Transverse colon (tissue), 4 donors: ENCODE measurements around the gene RCAN2. TPM values are rescaled to one million over a fixed set of nuclear protein-coding genes. Genes with fewer than 3 reads are reported as not detected.

Experiments
- DNase-seq: peaks from one replicate; pipeline ENCODE4 v3.0.0-alpha.2; 2019
- H3K27ac ChIP-seq, 4 donors: fragments of 200-600 bp; sonication (generic); 2 replicates each; pipeline ENCODE4 v1.5.1; 2016 to 2018; ENCODE audit warnings: inconsistent platforms in 4 of 4
- H3K27me3 ChIP-seq: fragments of 200-600 bp; sonication (generic); 2 replicates; pipeline ENCODE4 v1.5.1; 2017; ENCODE audit warnings: inconsistent platforms
- H3K36me3 ChIP-seq, 4 donors: fragments of 200-600 bp; sonication (generic); 2 replicates each; pipeline ENCODE4 v1.5.1; 2017 to 2019; ENCODE audit warnings: inconsistent platforms in 4 of 4
- H3K4me1 ChIP-seq, 4 donors: fragments of 200-600 bp; sonication (generic); 2 replicates each; pipeline ENCODE4 v1.5.1; 2017 to 2020; ENCODE audit warnings: inconsistent platforms in 4 of 4
- H3K4me3 ChIP-seq, 4 donors: fragments of 200-600 bp; sonication (generic); 1 replicate in 1 of 4; 2 replicates in 3 of 4; pipeline versions ENCODE4 v1.5.1 to v1.6.1; 2017 to 2019; ENCODE audit warnings: inconsistent platforms in 4 of 4
- H3K9me3 ChIP-seq, 2 donors: fragments of 200-600 bp; sonication (generic); 2 replicates each; pipeline ENCODE4 v1.5.1; 2017 to 2019; ENCODE audit warnings: inconsistent platforms in 2 of 2
- EP300 ChIP-seq: sonication (generic); formaldehyde crosslinking; IDR thresholded peaks from one replicate; pipeline ENCODE4 v1.6.1; 2017; ENCODE audit warnings: antibody characterized with exemption, low read depth
- POLR2A ChIP-seq: fragments of 450-650 bp; IDR thresholded peaks from one replicate; pipeline ENCODE4 v1.6.1; 2016; ENCODE audit warnings: antibody characterized with exemption, mild to moderate bottlenecking, moderate library complexity
- POLR2AphosphoS5 ChIP-seq, 3 donors: sonication (generic); formaldehyde crosslinking; IDR thresholded peaks; one replicate each; pipeline ENCODE4 v1.6.1; 2016; ENCODE audit warnings: antibody characterized with exemption in 3 of 3
- WGBS, 2 donors: methylation state at CpG; one replicate each; pipeline ENCODE4 v1.1.5; 2018; ENCODE audit warnings: low coverage in 1 of 2; 5-methylcytosine and 5-hydroxymethylcytosine counted together
- in situ Hi-C, 4 donors: fragments of 200-750 bp; cut with MboI; loops; one replicate each; pipeline versions ENCODE4 v1.15.0 to v1.15.1; 2017; ENCODE audit warnings: low sequenced_read_pairs in 3 of 4, low pct_ligation_motif_present in 1 of 4, low pct_unique_long_range_greater_than_20kb in 1 of 4
- intact Hi-C: fragments of 100-400 bp; cut with DNase I; formaldehyde crosslinking; loops from one replicate; pipeline ENCODE4 v1.15.1; 2023; ENCODE audit warnings: low total_unique reads
- total RNA-seq, 4 donors: library from RNA; depleted of rRNA; stranded (reverse); fragments of >200 nt; gene quantifications; one replicate each; pipeline ENCODE4 v1.1.0, GENCODE V29; 2016
- TF ChIP-seq, protein P1 (sequence below), 5 experiments: fragments of 200-600 bp in 3 of 5; fragments of 450-650 bp in 2 of 5; sonication (generic) in 3 of 5; IDR thresholded peaks; 1 replicate in 2 of 5; 2 replicates in 3 of 5; pipeline ENCODE4 v1.5.1; 2016 to 2017; ENCODE audit warnings: antibody characterized with exemption in 5 of 5, inconsistent platforms in 3 of 5, mild to moderate bottlenecking in 2 of 5, moderate library complexity in 1 of 5

The RCAN2 gene
- total RNA-seq, 4 donors from 2014 or later: 1.9 to 9.5 (median 7.5) TPM

DNA sequence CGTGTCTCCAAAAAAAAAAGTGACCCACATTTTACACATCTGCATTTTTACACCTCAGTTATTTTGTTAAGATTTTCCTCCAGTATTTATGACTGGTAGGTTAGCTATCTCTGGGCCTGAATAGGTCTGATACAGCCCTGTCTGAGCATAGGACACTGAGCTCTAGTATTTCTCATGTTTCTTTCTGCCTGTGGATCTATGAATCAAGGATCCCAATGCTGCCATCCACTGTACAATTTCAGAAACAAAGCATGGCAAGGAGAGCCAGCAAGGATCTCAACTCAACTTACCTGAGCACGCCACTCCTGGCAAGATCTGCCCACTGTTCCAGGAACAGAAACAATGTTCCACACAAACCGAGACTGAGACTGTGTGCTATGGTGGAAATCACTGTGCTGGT, 284.1 kb downstream of the RCAN2 start:
- DNase-seq: no peak
- in situ Hi-C loops: loop anchor here in 3 of 4 donors (25.0 kb wide), 3 partner anchors 120 to 430 kb away; no protein-coding TSS in a partner anchor
- TF ChIP-seq POLR2AphosphoS5 (IDR thresholded peaks at IDR 0.05): no peak
- TF ChIP-seq, protein P1, sequence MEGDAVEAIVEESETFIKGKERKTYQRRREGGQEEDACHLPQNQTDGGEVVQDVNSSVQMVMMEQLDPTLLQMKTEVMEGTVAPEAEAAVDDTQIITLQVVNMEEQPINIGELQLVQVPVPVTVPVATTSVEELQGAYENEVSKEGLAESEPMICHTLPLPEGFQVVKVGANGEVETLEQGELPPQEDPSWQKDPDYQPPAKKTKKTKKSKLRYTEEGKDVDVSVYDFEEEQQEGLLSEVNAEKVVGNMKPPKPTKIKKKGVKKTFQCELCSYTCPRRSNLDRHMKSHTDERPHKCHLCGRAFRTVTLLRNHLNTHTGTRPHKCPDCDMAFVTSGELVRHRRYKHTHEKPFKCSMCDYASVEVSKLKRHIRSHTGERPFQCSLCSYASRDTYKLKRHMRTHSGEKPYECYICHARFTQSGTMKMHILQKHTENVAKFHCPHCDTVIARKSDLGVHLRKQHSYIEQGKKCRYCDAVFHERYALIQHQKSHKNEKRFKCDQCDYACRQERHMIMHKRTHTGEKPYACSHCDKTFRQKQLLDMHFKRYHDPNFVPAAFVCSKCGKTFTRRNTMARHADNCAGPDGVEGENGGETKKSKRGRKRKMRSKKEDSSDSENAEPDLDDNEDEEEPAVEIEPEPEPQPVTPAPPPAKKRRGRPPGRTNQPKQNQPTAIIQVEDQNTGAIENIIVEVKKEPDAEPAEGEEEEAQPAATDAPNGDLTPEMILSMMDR (IDR thresholded peaks at IDR 0.05): no peak
- no peak for TF ChIP-seq EP300
- TF ChIP-seq POLR2A: no peak
- H3K4me3 ChIP-seq: no peak overlapping the region
- H3K9me3 ChIP-seq: no peaks in the 10 kb centered on the region
- no peak overlapping the region for H3K27ac ChIP-seq
- no peaks in the 10 kb centered on the region for H3K27me3 ChIP-seq
- WGBS, 2 donors: 91 to 100% methylated on average over 1 to 3 of the region's 3 CpGs
- no peaks in the 10 kb centered on the region for H3K4me1 ChIP-seq
- H3K36me3 ChIP-seq: no peaks in the 10 kb centered on the region
- intact Hi-C loops: no loop called here

DNA sequence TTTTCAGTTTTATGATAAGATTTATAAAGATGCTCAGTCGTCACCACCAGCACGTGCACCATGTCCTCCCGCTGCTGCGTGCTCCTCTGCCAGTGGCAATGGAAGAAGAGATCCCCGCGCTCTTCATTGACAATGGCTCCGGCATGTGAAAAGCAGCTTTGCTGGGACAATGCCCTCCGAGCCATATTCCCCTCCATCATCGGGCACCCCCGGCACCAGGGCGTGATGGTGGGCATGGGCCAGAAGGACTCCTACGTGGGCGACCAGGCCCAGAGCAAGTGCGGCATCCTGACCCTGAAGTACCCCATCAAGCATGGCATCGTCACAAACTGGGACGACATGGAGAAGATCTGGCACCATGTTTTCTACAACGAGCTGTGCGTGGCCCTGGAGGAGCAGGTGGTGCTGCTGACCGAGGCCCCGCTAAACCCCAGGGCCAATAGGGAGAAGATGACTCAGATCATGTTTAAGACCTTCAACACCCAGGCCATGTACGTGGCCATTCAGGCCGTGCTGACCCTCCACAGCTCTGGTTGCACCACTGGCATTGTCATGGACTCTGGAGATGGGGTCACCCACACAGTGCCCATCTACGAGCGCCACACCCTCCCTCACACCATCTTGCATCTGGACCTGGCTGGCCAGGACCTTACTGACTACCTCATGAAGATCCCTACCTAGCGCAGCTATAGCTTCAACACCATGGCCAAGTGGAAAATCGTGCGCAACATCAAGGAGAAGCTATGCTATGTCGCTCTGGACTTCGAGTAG, 286.2 kb downstream of the RCAN2 start:
- no peaks in the 10 kb centered on the region for H3K27me3 ChIP-seq
- in situ Hi-C loops: loop anchor here in 3 of 4 donors (25.0 kb wide), 3 partner anchors 118 to 432 kb away; no protein-coding TSS in a partner anchor
- TF ChIP-seq POLR2A: no peak
- no peak for TF ChIP-seq EP300
- TF ChIP-seq, protein P1 (IDR thresholded peaks at IDR 0.05): no peak
- TF ChIP-seq POLR2AphosphoS5 (IDR thresholded peaks at IDR 0.05): no peak
- no peak for DNase-seq
- no peaks in the 10 kb centered on the region for H3K9me3 ChIP-seq
- no peak overlapping the region for H3K27ac ChIP-seq
- no peaks in the 10 kb centered on the region for H3K36me3 ChIP-seq
- no peak overlapping the region for H3K4me3 ChIP-seq
- no peaks in the 10 kb centered on the region for H3K4me1 ChIP-seq
- intact Hi-C loops: no loop called here
- WGBS, 2 donors: 88 to 94% methylated on average over 3 to 29 of the region's 29 CpGs

DNA sequence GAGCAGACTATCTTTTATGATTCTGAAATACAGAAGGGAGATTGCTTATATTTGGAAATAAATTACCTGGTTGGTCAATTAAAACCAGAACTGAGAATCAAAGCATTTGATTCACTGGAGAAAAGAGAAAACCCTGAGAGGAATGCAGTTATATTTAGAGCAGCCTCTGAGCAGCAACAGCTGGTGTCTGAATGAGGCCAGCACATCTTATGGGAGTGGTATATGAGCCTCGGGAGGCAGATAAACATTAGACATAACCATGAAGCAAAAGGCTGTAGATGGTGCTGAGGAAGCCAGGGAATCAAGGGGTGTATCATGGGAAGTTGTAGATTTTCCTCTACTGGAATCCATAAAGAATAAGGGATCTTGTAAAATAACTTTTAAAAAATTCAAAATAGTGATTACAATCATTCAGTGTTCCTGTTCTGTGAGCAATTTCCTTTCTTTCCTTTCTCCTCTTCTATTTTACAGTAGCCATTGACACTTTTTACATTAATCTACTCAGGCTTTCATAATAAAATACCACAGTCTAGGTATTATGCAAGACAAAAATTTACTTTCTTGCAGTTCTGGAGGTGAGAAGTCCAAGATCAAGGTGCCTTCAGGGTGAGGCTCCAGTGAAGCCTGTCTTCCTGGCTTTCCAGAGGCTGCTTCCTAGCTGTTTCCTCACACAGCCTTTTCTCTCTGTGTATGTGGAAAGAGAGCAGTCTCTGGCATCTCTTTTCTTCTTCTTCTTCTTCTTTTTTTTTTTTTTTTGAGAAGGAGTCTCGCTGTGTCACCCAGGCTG, 287.7 kb downstream of the RCAN2 start:
- Histone ChIP-seq H3K36me3 (no peaks in the 10 kb centered on the region), H3K27me3 (no peaks in the 10 kb centered on the region), H3K4me1 (no peaks in the 10 kb centered on the region), H3K4me3 (no peak overlapping the region), H3K27ac (no peak overlapping the region), H3K9me3 (no peaks in the 10 kb centered on the region)
- in situ Hi-C loops (loop anchor here in 3 of 4 donors (25.0 kb wide), 3 partner anchors 116 to 434 kb away; no protein-coding TSS in a partner anchor), intact Hi-C loops (no loop called here)
- TF ChIP-seq, protein P1 (IDR thresholded peaks at IDR 0.05): no peak
- TF ChIP-seq POLR2AphosphoS5 (IDR thresholded peaks at IDR 0.05): no peak
- no peak for TF ChIP-seq POLR2A
- TF ChIP-seq EP300: no peak
- no peak for DNase-seq
- WGBS, 2 donors: 50 to 62% methylated on average over 1 to 2 of the region's 2 CpGs

DNA sequence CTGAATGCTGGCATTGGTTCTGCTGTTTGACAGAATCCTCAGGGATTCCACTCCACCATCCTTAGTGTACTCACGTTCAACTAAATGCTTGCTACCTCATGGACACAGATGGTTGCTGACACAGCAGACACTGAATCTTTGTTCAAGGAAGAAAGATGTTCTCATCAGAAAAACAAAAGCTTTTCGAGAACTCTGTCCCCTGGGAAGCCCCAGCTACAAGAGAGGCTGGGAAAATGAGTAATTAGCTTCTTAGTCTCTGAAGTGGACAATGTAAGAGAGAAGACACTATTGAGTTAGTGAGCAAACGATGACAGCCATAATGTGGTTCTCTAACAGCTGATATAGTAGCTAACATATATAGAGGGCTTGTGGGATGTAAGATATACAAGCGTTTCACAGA, 289.5 kb downstream of the RCAN2 start:
- Histone ChIP-seq H3K4me1 (no peaks in the 10 kb centered on the region), H3K27me3 (no peaks in the 10 kb centered on the region), H3K27ac (no peak overlapping the region), H3K9me3 (no peaks in the 10 kb centered on the region), H3K36me3 (no peaks in the 10 kb centered on the region), H3K4me3 (no peak overlapping the region)
- no peak for DNase-seq
- TF ChIP-seq POLR2AphosphoS5 (IDR thresholded peaks at IDR 0.05): no peak
- TF ChIP-seq POLR2A: no peak
- no peak for TF ChIP-seq EP300
- TF ChIP-seq, protein P1 (IDR thresholded peaks at IDR 0.05): no peak
- intact Hi-C loops (no loop called here), in situ Hi-C loops (loop anchor here in 3 of 4 donors (25.0 kb wide), 3 partner anchors 114 to 436 kb away; no protein-coding TSS in a partner anchor)
- 82 to 88% methylated on average over 4 of the region's 4 CpGs for WGBS, 2 donors
